ENCODE results near the gene GADD45G.

GADD45G gene

DNA sequence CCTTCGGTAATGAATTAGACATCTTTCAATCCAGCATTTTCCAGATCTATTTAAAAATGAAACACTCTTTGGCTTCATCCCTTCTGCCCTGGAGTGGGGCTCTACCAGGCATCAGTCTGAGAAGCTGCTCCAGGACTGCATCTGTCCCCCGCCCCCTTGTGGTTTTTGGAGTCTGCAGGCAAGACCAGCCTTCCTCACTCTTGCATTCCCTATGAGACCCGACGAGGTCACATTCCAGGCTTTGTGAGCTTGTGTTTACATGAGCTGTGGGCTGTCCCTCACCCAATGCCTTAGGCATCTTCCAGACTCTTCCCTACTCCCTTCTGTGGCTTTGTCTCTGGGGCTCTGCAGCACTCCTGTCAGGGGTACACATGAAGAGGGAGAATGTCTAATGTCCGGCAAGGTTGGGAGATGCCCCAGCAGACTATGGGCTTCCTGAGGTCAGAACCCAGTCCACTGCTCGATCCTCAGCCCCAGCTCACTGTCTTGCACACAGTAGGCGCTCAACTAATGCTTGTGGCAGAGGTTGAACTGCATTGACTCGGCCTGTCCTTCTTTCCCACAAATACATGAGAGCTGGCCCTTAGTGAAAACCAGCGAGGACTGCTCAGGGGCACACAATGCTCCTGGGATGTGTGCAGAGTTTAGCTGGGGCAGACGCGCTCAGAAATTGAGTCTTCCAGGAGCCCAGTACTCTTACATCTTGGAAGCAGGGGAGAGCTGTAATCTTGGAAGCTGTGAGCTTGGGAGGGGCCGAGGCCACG, 11.7 kb upstream of the GADD45G start:
- no peak for DNase-seq (ENCODE audit: low read depth in 3 of 3)

DNA sequence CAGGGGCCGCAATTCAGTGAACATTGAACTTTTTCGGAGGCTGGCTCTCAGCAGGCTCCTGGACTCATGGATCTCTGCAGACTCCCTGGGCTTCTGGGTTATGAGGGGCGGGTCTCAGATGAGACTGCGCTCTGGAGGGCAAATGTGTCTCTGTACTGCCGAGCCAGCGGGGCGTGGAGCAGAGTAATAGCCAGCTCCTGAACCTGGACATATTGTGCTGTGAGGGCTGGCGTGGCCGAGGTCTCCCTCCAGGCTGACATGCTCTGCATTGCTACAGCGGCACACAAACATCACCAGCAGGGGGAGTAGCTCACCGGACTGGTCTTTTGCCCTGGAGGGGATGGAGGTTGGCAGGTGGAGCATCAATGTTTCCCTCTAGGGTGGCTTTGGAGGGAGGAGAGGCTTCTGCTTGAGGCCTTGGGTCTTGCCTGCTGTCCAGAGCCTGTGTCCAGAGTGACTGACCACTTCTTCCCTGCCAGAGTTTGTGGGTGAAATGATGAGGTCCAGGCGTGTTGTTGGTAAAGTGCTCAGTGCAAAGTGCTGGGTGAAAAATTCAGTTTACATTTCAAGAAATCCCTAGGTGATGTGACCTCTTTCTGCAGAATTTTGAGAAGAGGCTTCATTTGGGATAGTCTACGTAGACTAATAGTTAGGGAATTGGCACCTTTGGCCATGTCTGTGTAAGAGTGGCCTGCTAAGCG, 10.9 kb upstream of the GADD45G start:
- DNase-seq (ENCODE audit: low read depth in 3 of 3): peak in 2 of 3 experiments; percentile 26

DNA sequence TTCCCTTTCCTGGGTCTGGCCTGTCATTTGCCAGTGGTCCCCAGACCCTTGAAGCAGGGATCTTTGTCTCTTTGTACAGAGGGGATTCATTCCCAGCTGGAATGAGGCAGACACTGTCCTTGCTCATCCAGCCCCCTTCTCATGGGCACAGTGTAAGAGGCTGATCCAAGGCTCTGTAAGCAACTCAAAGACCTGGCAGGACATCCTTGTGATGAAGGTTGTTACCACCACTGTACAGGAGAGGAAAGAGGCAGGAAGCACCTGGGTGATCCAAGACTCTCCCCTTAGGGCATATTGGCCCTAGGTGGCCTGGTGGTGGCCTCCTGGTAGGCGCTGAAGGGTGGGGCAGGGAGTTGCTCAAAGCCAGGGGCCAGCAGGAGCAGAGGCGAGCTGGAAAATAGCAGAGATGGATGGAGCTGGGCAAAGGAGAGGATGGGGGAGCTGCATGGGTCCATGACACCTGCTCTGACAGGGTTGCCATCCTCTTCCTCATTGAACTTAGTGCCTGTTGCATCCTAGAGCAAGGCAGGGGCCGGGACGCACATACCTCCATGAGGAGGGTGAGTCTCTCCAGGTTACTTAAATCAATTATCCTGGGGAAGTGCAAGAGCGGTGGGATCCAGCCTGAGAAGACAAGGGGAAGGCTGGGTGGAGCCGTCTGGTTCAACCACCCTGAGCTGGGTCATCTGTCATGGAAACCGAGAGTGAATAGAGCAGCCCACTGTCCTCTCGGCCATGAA, 9.8 kb upstream of the GADD45G start:
- no peak for DNase-seq (ENCODE audit: low read depth in 3 of 3)

DNA sequence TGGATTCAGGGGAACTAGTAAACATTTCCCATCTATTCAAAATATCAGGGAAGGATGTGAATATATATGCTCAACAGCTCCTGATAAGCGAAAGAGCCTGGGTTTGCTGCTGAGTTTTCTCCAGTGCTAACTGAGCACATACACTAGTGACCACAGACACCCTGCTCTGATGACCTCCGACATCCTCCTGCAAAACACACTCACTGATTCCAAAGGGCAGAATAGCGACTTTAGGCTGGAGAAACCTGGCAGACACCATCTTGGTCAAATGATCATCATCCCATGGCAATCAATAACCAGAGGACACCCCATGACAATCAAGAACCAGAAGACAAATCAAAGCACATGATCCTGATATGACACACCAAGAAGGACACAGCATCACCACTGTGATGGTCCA, 9.2 kb upstream of the GADD45G start:
- DNase-seq (ENCODE audit: low read depth in 3 of 3): no peak

DNA sequence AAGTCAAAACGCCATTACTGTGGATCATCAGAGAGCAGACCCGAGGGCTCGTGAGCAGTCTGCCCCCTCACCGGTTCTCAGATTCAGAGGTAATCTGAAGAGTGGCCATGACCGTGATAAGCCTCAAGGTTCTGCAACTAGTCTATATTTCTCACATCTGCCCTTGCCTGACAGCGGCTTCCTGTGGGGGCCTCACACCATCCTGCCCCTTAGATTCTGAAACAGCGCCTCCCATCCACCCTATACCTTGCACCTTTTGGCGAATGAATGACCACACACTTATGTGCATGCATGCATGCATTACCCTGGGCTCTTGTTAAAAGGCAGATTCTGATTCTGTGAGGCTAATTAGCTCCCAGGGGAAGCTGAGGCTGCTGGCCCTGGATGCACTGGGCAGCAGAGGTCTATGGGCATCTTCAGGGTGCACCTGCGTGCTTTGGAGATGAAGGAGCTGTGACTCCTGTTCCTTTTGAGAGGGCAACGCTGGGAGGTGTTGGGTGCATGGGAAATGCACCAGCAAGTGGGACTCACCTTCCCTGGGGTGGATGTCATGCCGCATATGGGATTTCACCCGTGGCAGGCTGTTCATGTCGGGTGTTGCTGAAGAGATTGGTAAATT, 7.8 kb upstream of the GADD45G start:
- DNase-seq (ENCODE audit: low read depth in 3 of 3): no peak

DNA sequence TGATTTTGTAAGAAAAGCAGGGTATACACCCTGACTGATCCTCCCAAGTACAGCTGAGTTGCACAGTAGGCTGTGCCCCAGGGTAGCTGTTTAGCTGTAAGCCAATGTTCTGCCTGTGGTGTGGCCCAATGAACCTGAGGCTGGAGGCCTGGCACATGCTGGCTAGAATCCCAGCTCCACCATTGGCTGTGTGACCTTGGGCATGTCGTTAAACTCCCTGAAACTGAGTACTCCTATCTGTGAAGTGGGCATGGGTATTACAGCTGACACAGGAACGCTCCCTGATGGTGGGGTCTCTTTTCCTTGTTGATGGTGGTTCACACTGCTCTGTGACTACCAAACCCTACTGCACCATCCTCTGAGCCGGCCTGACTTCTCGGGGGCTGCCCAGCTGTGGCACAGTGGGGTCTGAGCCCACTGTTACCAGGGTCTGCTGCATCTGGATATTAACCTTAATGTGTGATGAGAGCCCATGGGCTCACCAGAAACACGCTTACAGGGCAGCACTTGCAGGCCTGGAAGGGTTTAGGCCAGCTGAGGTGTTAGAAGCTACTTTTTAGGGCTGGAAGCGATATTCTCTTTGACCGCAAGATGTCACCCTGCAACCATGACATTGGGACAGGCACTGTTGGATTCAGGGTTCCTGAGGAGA, 7.0 kb upstream of the GADD45G start:
- DNase-seq (ENCODE audit: low read depth in 3 of 3): peak in 2 of 3 experiments; percentile 18 to 21

DNA sequence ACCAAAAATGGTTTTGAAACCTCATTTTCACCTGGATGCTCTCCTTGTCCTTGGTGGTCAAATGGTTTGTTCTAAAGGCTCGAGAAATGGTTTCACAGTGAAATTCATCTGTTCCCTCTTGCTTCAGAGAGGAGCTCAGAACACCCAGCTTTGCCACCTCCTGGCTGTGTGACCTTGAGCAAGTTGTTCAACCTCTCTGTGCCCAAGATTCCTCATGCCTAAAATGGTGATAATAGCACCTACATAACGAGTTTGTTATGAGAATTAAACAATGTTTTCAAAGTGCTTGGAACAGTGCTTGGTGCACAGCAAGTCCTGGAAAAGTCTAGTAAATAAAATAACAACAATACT, 6.5 kb upstream of the GADD45G start:
- no peak for DNase-seq (ENCODE audit: low read depth in 3 of 3)

DNA sequence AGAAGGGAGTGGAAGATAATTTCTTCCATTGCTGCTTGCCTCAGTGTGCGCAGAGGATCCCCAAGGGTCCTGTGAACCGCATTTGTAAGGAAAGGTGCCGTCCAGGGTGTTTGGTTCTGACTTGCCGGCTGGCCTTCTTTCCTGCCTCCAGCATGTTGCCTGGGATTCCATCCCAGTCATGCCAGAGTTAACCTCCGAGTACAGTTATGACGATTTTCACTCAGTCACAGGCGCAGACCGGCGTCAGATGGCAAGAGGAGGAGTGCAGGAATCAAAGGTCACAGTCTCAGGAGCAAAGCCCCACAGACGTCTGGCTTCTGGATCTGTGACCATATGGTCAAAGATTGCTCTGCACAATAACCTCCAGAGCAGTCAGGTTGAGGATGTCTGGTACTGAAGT, 5.9 kb upstream of the GADD45G start:
- DNase-seq (ENCODE audit: low read depth in 3 of 3): no peak

DNA sequence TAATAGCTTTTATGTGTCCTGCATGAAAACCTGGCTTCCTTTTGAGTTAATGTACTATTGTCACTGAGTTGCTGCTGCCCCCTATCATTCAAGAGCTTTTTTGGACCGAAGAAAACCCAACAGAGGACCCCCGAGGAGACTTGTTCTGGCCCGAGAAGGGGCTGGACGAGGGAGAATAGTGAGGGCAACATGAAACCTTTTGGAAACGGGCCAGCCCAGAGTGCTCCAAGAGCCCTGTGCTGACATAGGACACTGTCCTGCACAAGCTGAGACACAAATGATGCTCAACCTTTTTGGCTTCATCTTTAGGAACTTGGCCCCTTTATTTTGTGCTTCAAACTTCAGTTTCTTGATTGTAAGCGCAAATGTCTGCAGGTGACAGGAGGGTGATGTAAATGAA, 4.0 kb upstream of the GADD45G start:
- DNase-seq (ENCODE audit: low read depth in 3 of 3): no peak

DNA sequence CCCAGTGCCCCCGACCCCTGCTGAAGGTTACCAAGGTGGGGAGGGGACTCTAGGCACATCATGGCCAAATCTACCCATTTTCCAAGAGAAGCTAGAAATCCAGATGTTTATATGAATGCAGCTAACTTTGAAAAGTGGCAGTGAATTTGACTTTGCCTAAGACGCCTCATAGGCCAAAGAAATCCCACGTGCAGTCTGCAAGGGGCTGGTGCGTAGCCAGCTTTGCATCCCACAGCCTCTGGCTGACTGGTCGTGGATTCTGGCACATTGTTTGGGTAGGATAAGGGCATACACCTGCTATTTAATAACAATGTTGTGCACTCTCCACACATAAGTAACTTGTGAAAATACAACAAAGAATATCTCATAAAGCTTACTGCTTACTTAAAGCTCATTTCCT, 3.5 kb upstream of the GADD45G start:
- no peak for DNase-seq (ENCODE audit: low read depth in 3 of 3)

DNA sequence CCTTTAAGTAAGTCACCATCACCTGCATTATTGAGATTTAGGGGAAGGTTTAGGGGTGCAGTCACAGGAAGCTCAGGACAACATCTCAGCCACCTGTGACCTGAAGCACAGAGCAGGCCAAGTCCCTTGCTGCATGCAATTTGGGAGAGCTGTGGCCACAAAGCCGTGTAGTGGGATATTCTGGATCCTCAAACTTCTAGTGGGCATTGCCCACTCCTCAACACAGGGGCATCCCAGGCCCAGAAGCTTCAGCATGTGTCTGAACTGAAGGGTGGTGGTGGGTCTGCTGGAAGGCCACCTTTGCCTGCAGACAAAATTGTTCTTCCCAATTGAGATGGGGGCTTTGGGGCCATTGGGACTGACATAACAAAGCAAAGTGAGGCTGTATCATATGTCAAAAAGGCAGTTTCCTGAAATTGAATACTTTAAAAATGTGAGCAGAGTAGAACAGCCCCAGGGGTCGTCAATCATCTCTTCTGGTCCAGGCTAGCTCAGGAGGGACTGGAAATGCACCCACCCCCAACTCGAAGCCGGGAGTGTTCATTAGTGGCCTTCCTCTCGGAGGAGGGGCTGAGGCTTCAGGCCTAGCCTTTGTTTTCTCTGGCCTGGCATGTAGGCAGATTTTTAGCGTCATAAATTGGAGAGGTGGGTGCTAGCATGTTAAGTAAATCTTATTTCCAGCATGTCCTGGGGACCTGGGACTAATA, 2.8 kb upstream of the GADD45G start:
- no peak for DNase-seq (ENCODE audit: low read depth in 3 of 3)

DNA sequence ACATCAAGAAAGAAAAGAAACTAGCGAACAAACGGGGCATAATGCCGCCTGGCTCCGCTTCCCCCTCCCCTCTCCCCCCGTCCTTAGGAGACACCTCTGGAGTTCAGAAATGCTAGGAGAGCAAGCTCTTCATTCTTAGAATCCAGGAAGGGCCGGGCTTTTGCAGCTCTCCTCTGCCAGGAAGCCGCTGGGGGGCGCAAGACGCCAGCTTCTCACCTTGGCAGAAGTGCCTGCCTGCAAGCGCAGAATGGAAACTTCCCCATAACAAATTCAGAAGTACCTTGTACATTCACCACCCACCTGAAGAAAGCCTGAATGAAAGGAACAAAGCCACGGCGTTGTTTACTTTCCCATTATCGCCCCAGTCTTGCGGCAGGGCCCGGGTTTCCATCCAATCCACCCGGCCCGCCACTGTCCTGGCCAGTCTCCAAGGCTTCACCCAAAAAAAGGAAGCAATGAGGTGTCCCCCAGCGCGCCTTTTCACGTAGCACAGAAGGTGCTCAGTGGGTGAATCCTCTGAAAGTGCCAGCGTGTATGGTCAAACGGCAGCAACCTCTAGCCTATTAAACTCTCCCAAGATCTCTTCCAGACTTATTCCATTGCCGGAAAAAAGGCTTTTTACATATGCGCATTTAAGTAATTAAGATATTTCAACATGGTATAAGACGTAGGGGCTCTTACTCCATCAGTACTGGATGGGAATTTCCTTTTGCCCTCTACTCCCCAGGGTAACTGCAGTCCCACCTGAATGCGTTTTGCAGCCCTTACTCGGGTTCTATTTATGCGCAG, 1.6 kb upstream of the GADD45G start:
- peak; percentile 78 to 85 (median 84) for DNase-seq (ENCODE audit: low read depth in 3 of 3)

DNA sequence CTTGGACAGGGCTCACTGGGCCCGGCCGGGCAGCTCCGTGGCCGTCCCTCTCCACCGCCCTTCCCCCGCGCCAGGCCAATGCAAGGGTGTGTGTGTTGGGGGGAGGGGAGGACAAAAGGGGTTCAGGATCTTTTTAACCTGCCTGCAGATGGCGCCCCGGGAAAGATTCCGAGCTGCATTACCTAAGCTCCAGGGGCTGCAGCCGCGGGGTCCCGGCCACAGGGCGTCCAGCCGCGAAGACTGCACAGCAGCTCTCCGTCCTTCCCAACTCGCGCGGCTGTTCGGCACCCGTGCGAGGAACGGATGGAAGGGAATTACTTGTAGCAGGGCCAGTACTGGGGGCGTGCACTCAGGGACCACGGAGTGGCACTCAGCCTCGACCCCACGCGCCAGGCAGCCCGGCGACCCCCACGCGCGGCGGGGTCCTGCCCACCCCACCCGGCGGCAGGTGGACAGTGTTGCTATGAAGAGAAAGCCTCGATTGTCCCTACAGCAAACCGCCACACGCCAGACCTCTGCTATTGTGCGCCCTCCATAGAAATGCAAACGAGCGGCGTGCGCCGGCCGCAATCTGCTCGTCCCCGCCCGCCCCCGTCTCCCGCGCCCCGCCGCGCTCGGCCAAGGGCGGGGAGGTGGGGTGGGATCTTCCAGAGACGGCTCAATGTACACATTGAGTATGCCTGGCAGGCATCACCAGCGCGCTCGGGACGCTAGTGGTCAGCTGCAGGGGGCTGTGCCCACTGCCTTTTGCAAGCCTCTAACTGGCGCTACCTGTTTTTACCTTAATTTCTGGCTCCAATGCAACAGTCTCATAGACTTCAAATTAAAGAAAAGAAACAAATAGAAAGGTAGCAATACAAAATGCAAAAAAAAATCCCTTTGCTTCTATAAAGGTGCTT, 796 bp upstream of the GADD45G start:
- peak in 2 of 3 experiments; percentile 14 to 26 for DNase-seq (ENCODE audit: low read depth in 3 of 3)

DNA sequence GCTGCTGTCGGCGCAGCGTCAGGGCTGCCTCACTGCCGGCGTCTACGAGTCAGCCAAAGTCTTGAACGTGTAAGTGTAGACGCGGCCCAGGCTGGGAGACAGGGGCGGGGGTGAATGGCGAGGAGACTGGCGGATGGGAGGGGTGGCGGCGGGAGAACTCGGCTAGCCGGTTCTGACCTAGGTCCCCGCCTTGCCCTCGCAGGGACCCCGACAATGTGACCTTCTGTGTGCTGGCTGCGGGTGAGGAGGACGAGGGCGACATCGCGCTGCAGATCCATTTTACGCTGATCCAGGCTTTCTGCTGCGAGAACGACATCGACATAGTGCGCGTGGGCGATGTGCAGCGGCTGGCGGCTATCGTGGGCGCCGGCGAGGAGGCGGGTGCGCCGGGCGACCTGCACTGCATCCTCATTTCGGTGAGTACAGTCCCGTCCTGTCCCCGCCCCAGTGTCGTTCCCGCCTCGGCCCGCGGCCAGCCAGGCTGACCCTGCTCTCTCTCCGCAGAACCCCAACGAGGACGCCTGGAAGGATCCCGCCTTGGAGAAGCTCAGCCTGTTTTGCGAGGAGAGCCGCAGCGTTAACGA, 745 bp downstream of the GADD45G start:
- peak; percentile 43 to 59 (median 45) for DNase-seq (ENCODE audit: low read depth in 3 of 3)

DNA sequence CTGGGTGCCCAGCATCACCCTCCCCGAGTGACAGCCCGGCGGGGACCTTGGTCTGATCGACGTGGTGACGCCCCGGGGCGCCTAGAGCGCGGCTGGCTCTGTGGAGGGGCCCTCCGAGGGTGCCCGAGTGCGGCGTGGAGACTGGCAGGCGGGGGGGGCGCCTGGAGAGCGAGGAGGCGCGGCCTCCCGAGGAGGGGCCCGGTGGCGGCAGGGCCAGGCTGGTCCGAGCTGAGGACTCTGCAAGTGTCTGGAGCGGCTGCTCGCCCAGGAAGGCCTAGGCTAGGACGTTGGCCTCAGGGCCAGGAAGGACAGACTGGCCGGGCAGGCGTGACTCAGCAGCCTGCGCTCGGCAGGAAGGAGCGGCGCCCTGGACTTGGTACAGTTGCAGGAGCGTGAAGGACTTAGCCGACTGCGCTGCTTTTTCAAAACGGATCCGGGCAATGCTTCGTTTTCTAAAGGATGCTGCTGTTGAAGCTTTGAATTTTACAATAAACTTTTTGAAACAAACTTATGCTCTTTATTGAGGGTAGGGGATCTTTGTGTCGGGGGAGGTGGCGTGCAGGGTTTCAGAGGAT, 1.3 kb downstream of the GADD45G start:
- DNase-seq (ENCODE audit: low read depth in 3 of 3): peak in 2 of 3 experiments; percentile 13 to 29

DNA sequence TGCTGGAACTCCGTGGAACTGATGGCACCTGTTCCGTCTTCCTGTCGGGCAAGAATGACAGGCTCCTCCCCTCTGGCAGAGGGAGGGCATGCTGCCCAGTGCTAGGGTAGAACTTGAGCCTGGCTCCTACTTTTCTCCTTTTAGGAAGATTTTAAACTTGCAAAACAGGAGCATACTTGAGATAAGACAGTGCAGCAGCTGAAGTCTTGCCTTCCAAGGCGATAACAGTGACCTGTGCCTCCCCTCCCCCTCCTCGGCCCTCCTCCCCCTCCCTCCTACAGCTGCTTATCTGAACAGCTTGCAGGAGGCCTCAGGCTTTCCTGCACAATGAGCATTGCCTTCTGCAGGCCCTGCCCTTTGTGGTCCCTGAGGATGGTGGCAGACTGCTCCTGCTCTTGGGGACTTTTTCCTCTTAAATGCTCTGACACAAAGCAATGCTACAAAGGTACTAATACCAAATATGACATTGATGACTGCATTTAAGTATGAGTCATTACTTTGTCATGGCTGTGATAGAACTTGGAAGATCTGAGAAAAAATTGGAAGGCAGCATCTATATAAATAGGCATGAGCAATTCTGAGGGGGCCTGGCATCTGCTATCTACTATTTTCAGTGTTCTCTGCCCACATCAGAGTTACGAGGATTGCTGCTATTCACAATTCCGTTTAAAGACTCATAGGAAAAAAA, 2.0 kb downstream of the GADD45G start:
- peak in 2 of 3 experiments; percentile 5 to 24 for DNase-seq (ENCODE audit: low read depth in 3 of 3)

DNA sequence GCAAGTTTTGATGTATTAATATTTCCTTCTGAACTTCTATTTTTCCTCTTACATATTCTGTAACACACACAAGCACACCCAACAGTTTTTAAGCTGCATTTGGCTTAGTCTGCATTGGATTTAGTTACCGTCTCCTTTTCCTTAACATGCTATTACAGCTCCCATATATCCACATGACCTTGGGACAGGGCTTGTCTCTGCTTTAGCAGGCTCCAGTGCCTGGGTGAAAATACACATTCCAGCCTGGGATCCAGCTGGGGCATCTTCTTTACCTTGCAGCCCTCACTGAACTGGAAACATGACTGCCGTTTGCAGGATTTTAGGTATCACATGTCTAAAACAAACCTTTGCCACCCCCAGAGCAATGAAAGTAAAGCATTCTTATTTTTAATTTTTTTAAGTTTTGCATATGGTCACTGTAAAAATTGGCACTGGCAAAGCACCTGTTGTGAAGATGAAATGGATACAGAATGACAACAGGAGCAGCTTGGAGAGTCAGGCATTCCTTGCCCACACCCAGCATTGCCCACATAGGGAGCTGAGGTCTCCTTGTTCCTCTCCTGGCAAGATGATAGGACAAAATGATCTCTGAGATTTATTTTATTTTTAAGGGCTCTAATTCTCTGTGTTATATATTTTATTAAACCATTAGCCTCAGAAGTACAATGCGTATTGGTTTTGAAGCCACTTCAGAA, 4.0 kb downstream of the GADD45G start:
- no peak for DNase-seq (ENCODE audit: low read depth in 3 of 3)

All from stimulated activated CD4-positive, alpha-beta T cell treated with anti-CD3 and anti-CD28 coated beads, TNF-alpha, amount 100 ng/mL, for 4 hours (primary cell).